HG02678 (cell line): Measurements from ENCODE around the gene ACTN4.

Experiments used
- ATAC-seq: cut with Tn5 transposase; IDR thresholded peaks from one replicate; pipeline ENCODE4 v1.9.1; 2021; ENCODE audit warnings: mild to moderate bottlenecking, moderate library complexity; ENCODE audit not compliant: unreplicated experiment

Gene ACTN4

DNA sequence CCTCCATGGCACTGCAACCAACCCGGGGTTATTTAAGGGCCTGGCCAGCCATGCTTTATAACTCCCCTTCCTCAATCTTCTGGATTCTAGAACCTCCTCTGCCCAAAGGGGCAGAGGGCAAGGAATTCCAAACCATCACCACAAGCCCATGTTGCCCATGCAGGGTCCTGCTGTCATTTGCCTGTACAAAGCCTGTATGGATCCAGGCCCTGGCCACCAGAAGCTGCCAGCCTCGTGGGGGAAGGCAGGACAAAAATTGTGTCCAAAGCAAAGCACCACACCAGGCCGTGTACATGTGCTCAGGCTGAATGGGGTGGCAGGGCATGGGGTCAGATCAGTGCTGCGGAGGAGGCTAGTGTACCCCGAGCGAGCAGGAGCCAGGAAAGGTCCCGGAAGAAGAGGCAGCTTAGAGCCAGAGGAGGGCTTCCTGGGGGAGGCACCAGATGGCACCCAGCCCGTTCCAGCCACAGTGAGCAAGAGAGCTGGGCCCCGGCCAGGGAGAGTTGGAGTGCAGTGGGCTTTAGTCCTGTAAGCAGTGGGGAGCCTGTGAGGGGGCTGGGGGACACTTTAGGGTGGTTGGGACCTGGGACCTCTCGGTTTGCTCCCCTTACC is 61.1 kb downstream of the ACTN4 start:
- ATAC-seq, result no peak

DNA sequence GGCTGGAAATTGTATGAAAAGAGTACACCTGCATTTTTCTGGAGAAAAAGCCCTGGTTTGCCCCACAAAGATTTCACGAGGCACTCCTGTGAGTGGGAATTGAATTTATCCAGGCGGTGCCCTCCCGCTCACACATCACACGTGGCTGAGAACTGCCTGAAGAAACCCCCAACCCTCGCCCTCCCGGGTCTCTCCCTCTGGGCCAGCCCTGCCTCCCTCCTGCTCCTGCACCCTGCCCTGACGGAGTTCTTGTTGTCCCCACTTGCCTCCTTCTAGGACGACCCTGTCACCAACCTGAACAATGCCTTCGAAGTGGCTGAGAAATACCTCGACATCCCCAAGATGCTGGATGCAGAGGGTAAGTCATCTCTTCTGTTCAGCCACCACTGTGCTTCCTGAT is 61.7 kb downstream of the ACTN4 start:
- no peak for ATAC-seq

DNA sequence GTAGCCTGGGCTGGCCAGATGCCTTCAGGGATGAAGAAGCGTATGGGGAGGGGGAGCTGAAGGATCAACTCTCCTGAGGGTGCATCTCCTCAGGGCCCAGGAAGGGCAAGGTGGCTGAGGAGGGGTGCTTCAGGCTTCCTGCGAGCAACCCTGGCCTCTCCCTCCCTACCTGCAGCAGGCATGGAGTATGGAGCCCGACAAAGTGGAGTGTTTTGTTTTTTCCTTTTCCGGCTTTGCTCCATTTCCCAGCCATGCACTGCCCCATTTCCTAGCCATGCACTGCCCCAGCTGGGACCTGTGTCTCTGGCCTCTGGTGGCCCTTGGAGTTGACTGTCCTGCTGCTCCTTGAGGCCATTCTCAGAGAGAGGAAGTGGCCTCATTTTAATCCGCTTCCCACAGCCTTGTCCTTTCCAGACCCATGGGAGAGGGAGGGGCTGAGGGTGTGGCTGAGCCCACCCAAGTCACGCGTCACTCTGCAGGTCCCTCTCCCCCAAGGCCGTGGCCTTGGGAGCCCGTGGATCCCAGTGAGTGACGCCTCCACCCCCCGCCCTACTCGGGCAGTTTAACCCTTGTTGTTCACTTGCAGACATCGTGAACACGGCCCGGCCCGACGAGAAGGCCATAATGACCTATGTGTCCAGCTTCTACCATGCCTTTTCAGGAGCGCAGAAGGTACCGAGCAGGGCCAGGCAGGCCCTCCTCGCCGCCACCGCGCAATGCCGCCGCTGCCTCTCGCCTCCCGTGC is 62.4 kb downstream of the ACTN4 start:
- ATAC-seq, result no peak

DNA sequence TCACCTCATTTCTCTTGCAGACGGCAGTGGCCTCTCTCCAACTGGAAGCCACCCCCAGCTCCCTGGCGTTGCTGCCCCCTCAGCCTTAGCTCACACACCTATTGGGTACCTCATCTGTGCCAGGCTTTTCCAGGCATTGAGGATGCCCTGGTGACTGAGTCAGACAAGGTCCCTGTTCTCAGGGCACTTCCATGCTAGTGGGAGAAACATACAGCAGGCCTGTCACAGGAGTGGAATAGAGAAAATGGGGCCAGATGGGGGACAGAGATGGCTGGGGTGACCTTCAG is 62.9 kb downstream of the ACTN4 start:
- ATAC-seq, result no peak

DNA sequence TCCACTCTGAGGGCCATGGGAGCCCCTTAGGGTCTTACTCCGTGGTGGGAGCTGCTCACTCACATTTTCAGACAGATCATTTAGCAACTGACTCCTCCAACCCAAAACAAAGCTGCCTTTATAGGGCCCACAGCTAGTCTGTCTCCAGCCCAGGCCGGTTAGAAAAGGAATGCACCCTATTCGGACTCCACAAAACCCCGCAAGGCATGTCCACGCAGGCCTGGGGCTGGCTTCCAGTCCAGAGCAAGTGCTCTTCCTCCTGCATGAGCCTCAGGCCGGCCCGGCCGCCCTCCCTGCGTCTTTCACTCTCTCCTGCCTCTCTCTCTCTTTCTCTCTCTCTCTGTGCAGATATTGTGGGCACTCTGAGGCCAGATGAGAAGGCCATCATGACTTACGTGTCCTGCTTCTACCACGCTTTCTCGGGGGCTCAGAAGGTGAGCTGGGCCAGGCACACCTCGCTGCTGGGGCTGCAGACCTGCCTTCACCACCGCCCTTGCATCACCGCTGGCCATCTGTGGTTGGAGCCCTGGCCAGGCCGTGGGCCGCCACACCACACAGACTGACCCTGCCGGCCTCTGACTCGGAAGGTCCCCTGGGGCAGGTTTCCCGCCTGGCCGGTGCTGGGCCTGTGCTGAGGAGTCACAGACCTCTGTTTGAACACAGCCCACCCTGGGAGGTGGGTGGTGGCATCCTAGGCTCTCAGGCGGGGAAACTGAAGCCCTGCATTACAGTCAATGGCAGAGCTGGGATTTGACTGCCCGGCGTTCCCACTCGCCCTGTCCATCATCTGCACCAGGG is 63.7 kb downstream of the ACTN4 start:
- no peak for ATAC-seq

DNA sequence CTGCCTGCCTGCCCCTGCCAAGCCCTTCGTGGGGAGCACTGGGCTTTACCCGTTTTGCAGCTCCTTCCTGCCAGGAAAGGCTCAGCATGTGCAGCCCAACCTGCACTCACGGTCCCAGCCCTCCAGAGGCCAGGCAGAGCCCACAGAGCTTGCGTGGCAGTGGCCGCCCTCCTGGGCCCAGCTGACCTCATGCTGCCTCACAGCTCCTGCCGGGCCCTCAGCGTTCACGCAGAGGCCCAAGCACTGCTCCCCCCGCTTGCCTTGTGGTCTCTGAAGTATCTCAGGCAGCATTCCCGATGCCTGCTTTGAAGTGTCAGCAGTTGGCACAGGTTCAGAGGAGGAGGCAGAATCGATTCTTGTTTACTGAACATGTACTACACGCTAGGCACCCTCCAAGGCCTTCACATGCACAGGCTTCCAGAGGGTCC is 64.3 kb downstream of the ACTN4 start:
- no peak for ATAC-seq

DNA sequence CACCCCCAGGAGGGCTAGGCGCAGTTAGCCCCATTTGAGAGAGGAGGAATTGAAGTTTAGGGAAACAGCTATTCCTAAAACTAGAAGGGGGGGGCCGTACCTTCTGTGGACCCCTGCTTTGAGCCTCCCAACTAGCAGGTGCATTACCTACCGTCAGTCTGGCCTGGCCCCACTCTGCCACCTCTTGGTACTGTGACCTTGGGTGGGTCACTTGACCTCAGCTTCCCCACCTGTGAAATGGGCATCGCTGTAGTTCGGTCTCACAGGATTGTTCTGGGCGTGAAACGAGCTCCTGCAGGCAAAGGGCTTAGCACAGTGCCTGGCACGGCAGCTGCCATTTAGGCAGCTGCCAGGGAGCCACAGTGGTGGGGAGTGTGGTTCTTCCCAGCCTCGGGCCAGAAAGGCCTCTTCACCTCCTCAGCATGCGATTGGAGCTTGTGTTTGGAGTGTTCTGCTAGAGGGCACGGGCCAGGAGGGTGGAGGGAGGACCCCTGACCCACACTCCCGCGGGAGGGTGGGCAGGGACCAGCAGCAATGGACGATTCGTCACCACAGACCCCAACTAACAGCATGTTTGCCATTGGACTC is 64.8 kb downstream of the ACTN4 start:
- ATAC-seq, result no peak

DNA sequence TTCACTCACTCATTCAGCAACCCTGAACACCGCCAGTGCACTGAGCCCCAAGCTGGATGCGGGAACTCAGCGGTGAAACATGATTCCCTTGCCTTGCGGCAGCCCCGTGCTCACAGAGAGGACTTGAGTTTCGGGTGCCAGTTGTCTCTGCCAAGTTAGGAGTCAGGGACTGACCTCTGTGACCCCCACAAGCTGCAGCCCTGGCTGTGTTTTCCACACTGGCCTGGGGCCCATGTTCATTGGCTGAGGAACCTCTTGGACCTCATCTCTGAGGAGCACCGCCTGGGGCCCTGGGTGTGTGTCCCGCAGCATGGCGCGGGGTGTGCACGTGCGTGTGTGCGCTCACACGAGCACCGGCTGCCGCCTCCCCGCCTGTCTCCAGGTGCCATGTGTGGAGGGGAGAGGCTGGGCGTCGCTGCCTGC is 65.8 kb downstream of the ACTN4 start:
- no peak for ATAC-seq

DNA sequence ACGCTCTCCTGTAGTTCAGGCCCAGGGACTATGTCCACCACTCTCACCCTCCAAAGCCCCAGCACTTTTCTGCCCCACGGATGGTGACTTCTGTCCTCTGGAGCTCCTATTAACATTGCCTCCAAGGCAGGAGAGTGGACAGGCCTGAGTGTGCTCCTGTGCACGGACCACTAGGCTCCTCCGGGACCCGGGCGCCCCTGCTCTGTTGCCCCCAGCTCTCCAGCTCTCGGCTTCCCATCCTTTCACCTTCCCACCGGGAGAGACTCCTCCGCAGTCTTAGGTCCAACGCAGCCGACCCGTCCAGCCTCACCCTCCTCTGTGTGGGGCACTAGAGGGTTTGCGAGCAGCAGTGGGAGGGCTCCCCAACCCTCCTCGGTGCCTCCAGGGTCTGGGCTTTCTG is 66.4 kb downstream of the ACTN4 start:
- no peak for ATAC-seq

DNA sequence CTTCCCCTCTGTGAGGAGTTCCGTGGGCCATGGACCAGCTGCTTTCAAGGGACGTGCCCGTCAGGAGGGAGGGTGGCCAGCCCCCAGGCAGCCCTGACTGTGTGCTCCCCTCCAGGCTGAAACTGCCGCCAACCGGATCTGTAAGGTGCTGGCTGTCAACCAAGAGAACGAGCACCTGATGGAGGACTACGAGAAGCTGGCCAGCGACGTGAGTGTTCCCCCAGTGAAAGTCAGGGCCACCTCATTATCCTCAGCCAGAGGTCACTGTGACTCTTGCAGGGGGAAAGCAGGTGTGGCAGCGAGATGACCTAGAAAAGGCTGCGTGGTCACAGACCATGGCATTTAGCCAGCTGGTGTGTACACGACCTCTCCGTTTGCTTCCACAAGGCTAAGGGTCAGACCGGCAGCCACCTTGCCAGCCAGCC is 66.9 kb downstream of the ACTN4 start:
- ATAC-seq, result no peak

DNA sequence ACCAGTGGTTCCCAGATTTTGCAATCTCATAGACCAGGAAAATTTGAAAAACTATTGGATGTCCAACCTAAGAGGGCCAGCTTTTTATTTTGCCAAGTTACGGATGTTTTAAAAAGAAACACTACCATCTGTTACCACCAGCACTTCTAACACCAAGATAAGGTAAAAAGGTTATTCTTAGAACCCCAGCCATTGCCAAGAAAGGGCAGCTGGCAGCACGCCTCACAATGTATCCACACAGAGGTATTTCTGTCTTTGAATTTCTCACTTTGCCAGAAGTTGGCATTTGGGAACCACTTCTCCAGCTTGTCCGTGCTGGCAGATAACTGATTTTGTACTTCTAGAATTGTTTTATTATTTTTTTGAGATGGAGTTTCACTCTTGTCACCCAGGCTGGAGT is 68.1 kb downstream of the ACTN4 start:
- no peak for ATAC-seq

DNA sequence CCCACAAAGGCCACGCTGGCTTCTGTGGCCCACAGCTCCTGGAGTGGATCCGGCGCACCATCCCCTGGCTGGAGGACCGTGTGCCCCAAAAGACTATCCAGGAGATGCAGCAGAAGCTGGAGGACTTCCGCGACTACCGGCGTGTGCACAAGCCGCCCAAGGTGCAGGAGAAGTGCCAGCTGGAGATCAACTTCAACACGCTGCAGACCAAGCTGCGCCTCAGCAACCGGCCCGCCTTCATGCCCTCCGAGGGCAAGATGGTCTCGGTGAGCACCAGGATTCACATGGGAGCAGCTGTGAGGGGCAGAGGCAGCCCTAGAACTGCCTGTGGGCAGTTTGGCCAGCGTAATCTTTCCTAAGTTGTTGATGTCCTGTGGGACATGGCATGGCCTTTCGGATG is 69.6 kb downstream of the ACTN4 start:
- ATAC-seq, result no peak

DNA sequence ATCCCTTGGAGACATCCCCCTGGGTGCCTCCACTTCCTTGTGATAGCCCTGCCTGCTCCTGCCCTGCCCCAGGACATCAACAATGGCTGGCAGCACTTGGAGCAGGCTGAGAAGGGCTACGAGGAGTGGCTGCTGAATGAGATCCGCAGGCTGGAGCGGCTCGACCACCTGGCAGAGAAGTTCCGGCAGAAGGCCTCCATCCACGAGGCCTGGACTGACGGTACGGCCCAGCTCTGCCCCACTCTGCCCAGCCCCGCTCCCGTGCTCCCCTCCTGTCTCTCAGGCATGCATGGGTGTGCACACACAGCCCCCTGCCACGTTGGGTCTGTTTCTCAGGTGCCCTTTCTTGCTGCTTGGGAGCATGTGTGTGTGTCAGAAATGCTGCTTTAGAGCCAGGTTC is 70.4 kb downstream of the ACTN4 start:
- ATAC-seq, result no peak

DNA sequence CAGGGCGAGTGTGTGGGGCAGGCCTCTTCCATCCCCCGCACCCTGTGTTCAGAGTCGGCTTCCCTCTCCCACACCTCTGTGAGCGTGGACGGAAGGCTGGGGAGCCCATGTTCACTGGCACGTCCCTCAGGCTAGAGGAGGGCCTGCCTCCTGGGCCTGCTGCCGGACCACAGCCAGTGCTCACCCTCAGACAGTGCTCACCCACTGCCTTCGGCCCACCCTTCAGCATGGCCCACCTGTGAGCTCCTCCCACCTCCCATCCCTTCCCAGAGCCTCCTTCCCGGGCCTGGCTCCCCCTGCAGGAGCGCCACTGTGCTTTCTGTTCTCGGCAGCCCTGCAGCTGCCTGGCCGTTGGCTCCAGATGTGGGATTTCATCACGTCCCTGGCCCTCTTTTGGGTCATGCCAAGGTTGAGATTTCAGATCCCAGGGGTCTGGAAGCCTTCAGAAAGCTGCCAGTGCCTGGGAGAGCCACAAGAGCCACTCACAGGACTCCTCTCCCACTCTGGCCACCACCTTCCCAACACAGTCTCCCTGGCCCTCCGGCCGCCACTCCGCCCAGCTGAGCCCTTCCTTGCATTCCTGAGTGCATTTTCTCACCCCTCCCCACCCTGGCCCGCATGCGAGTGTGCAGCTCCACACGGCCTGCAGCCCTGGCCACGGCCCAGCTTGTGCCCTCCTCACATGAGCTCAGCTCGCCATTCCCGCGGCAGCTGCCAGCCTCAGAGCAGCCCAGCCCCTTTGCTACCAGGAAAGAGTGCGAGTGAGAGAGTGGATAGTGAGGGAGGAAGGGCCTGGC is 71.5 kb downstream of the ACTN4 start:
- no peak for ATAC-seq

DNA sequence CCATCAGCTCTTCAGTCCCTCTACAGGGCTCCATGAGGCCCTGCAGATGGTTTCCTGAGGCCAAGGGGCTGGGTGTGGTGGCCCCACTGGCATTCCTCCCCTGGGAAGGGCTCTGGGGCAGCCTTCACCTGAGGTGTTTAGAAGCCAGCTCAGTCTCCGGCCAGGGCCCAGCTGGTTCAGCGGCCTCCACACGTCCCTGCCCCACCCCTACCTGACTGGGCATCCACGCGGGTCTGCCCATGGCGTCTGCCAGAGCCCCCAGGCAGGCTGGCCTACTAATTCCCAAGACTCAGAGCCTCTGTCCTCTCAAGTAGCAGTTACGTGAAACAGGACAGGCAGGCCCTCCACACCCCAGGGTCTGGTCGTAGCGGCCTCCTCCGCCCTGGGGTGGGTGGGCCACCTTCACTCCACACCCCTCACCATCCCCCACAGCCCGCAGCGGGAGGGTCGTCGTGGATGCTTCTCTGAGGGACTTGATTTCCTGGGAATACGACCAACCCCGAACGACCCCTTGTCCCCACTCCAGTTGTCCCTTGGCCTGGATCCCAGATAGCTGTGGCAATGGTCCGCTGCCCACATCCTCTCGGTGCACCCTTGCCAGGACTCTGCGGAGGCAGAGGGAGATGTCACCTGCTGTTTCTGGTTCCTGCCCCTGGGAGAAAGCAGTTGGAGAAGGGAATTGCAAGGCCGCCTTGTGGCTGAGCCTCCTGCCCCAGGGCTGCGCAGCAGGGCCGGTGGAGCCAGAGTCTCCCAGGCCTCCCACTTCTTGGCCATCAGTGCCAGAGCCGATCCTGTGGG is 72.5 kb downstream of the ACTN4 start:
- no peak for ATAC-seq

DNA sequence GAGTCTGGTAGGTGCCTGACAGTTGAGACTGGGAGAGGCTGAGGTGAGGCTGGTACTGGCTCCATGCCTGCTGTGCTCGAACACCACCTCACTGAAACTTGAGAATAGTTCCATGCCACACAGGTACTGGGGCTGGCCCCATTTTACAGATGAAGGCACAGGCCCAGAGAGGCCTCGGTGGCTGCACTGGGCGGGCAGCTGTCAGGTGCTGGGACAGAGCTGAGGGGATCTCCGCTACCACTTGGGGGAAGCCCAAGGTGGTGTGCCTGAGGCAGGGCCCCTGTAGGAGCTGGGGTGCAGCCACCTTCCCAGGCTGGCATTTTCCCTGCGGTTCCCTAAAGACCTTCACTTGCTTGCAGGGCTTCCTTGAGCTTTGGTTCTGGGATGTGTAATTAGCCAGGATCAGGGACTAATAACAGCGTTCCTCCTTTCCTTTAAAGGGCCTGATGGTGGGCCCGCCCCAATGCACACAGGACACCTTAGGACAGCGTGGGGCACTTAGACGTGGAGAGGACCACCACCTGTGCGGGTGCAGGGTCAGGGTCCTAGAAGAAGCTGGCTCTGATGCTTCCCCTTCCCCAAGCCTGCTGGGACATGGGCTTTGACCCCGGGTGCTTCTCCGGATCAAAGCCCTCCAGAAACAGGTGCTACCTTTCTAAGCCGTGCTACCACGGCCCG is 73.2 kb downstream of the ACTN4 start:
- no peak for ATAC-seq

DNA sequence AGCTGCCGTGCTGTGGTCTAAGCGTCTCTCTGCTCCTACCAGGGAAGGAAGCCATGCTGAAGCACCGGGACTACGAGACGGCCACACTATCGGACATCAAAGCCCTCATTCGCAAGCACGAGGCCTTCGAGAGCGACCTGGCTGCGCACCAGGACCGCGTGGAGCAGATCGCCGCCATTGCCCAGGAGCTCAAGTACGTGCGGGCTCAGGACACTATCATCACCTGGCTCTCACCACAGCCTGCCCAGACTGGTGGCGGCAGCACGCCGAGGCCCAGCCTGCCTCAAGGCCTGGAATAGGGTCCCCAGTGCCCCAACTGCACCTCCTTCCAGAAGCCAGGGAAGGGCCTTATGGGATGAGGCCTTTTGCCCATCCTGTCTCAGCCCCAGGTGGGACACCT is 74.0 kb downstream of the ACTN4 start:
- ATAC-seq, result no peak

DNA sequence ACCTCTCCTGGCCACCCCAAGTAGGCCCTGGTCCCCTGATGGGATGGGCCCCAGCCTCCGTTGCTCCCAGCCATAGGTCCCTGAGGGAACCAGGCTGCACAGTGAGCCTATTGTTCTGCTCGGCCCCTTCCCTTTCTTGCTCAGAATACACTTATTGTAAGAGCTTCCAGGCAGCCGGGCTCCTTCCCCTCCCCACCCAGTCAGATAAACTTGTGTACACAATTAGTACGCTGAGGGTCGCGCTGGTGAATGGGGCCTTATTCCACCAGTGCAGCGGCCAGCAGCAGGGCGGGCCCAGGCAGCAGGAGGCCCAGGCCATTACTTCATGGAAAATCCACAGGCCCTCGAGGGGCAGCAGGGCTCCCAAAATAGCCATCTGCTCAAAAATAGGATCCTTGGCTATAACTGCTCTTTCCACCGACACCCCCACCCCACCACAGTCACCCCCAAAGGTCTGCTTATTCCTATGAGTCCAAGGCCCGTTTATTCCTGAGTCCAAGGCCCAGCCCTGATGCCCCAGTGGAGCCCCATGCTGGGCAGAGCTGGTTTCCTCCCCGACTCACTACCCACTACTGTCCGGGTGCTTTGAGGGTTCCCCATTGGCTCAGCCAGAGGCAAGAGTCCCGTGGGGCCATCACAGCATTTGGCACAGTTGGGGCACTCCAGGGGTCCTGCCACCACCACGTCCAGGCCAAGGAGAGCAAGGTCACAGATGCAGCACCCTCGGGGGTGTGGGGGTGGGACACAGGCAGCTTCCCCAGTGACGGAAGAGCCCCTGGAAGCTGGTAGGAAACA is 74.7 kb downstream of the ACTN4 start:
- no peak for ATAC-seq
